ENCODE data around the gene GYS1.
A peak's percentile ranks its signal among the peaks of the same experiment; 100 is the strongest.
"Not testable (repeated sequence)": the region's sequence is repeated elsewhere in the genome, so short reads cannot be mapped to it uniquely, and the experiment has no call there.

The GYS1 gene

DNA sequence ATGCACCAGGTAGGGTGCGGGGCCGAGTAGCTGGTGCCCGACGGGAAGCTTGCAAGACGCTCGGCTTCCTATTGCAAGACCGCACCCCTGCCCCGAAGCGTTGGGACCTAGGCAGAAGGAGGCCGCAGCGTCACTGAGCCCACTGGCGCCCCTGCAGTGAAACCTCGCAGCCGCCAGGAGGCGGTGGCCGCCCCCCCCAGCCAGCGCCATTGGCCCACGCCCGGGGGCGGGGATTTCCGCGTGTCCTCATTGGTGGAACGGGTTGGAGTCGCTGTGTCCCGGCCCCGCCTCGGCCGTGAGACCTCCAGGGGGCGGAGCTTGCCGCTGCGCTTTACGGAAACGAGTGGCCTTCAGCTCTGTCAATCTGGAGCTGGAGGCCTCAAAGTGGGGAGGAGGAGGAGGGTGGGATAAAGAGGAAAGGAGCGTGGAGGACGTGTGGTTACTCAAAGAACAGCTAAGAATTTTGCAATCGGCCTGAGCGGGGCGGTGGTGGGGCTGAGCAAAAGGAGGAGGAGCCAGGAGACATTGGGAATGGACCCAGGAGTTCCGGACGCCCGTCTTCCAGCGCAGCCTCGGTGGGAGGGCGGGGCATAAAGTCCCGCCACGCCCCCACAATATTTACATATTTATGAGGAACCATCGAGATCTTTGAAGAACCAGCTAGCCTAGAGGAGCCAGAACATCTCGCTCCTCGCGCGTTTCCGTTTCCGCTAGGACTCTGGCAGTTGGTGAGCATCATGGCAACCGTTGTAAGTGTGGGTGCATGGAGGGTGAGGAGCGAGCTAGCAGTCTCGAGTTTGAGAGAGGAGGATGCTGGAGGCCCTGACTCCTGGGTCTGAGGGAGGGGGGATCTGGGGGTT, at the start of gene GYS1, which contains the start of gene RUVBL2:
Gene GYS1 (minus strand): TSS at position 135 of the 860 bp plus-strand sequence. CDS start 197 bp downstream, outside the sequence.
Gene RUVBL2 (plus strand): TSS at position 713 of the 860 bp plus-strand sequence. CDS start 25 bp downstream, at position 738.
- peak; percentile 99 for DNase-seq (ENCODE audit: low spot score)
- in situ Hi-C loops (cut with MboI; ENCODE audit: low sequenced_read_pairs, unreplicated experiment): no loop called here
- TF ChIP-seq, protein P1, sequence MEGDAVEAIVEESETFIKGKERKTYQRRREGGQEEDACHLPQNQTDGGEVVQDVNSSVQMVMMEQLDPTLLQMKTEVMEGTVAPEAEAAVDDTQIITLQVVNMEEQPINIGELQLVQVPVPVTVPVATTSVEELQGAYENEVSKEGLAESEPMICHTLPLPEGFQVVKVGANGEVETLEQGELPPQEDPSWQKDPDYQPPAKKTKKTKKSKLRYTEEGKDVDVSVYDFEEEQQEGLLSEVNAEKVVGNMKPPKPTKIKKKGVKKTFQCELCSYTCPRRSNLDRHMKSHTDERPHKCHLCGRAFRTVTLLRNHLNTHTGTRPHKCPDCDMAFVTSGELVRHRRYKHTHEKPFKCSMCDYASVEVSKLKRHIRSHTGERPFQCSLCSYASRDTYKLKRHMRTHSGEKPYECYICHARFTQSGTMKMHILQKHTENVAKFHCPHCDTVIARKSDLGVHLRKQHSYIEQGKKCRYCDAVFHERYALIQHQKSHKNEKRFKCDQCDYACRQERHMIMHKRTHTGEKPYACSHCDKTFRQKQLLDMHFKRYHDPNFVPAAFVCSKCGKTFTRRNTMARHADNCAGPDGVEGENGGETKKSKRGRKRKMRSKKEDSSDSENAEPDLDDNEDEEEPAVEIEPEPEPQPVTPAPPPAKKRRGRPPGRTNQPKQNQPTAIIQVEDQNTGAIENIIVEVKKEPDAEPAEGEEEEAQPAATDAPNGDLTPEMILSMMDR (IDR thresholded peaks at IDR 0.05; ENCODE audit: borderline replicate concordance, control extremely low read depth, extremely low read depth, insufficient read depth, missing control alignments): peak; percentile 96

DNA sequence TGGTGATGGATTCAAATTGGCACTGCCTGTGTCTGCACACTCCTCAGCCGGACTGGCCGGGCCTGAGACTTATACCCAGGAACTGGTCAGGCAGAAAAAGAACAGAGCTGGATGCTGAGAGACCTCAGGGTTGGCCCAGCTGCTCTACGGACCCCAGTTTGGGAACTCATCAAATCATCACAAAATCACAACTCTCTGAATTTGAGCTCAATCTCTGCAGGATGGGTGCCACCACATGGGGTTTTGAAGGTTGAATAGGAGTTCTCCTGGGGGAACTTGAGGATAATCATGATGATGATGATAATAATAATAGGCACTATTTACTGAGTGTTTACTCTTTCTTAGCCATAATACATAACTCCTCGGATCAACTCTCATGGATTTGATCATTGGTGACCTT, 49.6 kb upstream of the GYS1 start:
- DNase-seq (ENCODE audit: low spot score); in situ Hi-C loops (cut with MboI; ENCODE audit: low sequenced_read_pairs, unreplicated experiment): not testable (repeated sequence)

DNA sequence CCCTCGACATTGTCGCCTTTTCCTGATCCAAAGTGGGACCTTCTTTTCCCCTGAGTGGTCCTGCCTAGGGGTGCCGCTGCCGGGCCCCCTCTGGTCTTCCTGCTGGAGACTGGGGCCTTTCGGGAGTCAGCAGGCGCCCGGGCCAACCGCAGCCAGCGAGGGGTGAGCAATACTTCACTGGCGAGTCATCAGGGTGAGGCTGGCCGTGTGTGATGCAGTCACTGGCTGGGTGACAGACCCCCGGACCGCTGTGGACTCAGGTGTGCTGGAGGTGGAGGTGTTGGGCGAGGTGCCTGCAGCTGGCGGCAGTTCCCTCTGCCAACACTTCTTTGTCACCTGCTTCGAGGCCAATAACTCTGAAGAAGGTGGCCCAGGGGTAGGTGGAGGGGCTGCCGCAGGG, 49.1 kb upstream of the GYS1 start:
- no peak for DNase-seq (ENCODE audit: low spot score)
- TF ChIP-seq, protein P1 (IDR thresholded peaks at IDR 0.05; ENCODE audit: borderline replicate concordance, control extremely low read depth, extremely low read depth, insufficient read depth, missing control alignments): no peak
- in situ Hi-C loops (cut with MboI; ENCODE audit: low sequenced_read_pairs, unreplicated experiment): no loop called here

DNA sequence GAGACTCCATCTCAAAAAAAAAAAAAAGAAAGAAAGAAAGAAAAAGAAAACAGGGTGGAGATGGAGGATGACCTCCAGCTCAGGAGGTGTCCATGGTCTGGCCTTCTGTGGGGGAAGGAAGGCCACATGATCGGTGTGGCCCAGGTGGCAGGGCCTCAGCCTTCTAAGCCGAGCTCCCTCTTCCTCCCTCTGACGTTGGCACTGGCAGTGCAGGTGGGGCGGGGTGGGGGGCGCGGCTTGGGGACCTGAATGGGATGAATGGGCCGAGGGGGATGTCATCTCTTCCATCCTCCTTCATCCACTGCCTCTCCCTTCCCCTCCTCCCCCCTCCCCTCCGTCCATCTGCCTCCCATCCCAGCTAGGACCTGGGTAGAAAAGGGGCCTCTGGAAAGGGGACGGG, 46.6 kb upstream of the GYS1 start:
- in situ Hi-C loops (cut with MboI; ENCODE audit: low sequenced_read_pairs, unreplicated experiment); DNase-seq (ENCODE audit: low spot score): not testable (repeated sequence)

DNA sequence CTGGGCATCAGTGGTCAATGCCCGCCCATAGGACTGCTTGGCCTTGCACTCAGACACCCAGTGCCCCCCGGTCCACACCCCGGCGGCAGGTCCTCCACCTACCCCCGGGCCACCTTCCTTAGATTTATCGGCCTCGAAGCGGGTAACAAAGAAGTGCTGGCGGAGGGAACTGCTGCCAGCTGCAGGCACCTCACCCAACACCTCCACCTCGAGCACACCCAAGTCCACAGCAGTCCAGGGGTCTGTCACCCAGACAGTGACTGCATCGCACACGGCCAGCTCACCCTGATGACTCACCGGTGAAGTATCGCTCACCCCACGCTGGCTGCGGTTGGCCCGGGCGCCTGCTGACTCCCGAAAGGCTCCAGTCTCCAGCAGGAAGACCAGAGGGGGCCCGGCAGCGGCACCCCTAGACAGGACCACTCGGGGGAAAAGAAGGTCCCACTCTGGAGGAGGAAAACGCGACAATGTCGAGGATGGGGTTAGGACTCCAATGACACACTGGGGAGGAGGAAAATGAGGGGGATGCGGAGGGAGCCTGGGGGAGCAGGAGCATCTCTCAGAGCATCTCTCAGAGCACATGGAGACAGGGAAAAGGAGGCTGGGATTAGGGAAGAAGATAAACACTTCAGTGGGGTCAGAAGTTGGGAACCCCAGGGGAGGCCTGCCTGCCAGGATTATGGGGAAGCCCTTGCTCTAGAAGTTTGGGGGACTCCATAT, 45.6 kb upstream of the GYS1 start:
- in situ Hi-C loops (cut with MboI; ENCODE audit: low sequenced_read_pairs, unreplicated experiment); DNase-seq (ENCODE audit: low spot score): not testable (repeated sequence)

DNA sequence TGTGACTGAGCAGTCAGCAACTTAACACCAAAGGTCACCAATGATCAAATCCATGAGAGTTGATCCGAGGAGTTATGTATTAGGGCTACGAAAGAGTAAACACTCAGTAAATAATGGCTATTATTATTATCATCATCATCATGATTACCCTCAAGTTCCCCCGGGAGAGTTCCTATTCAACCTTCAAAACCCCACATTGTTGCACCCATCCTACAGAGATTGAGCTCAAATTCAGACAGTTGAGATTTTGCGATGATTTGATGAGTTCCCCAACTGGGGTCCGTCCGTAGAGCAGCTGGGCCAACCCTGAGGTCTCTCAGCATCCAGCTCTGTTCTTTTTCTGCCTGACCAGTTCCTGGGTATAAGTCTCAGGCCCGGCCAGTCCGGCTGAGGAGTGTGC, 45.0 kb upstream of the GYS1 start:
- in situ Hi-C loops (cut with MboI; ENCODE audit: low sequenced_read_pairs, unreplicated experiment); DNase-seq (ENCODE audit: low spot score): not testable (repeated sequence)

- TF ChIP-seq, protein P1 (IDR thresholded peaks at IDR 0.05; ENCODE audit: borderline replicate concordance, control extremely low read depth, extremely low read depth, insufficient read depth, missing control alignments): peak; percentile 24
- in situ Hi-C loops (cut with MboI; ENCODE audit: low sequenced_read_pairs, unreplicated experiment): not testable (repeated sequence)
- DNase-seq (ENCODE audit: low spot score): peak; percentile 38
These were observed 43.7 kb upstream of the GYS1 start, which contains the start of gene CGB1 for GRCh38 chr19:49036815-49037214. CGB1 (minus strand) TSS chr19:49036895; CDS start chr19:49036711, 184 bp downstream.

DNA sequence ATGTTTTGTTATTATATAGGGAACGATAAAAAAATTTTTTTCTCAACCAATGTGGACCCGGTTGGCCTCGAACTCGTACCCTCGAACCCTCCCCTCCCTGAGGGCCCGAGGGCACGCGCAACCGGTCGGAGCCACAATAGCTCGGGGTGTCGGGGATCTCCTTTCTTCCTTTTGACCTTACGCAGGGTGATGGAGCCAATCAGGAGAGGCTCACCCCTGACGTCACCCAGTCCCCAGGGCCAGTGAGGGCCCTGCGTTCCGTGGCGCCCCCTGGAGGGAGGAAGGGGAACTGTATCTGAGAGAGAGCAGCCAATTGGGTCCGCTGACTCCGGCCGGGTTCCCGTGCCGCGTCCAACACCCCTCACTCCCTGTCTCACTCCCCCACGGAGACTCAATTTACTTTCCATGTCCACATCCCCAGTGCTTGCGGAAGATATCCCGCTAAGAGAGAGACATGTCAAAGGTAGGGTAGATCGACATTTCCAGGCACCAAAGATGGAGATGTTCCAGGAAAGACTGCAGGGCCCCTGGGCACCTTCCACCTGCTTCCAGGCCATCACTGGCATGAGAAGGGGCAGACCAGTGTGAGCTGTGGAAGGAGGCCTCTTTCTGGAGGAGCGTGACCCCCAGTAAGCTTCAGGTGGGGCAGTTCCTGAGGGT, 38.7 kb upstream of the GYS1 start, which contains the start of gene CGB2:
Gene CGB2 (plus strand): TSS at position 249 of the 660 bp plus-strand sequence. CDS start 206 bp downstream, at position 455.
- TF ChIP-seq, protein P1 (IDR thresholded peaks at IDR 0.05; ENCODE audit: borderline replicate concordance, control extremely low read depth, extremely low read depth, insufficient read depth, missing control alignments): peak; percentile 10
- peak; percentile 78 for DNase-seq (ENCODE audit: low spot score)
- in situ Hi-C loops (cut with MboI; ENCODE audit: low sequenced_read_pairs, unreplicated experiment): not testable (repeated sequence)

DNA sequence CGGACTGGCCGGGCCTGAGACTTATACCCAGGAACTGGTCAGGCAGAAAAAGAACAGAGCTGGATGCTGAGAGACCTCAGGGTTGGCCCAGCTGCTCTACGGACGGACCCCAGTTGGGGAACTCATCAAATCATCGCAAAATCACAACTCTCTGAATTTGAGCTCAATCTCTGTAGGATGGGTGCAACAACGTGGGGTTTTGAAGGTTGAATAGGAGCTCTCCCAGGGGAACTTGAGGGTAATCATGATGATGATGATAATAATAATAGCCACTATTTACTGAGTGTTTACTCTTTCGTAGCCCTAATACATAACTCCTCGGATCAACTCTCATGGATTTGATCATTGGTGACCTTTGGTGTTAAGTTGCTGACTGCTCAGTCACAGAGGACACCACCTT, 37.2 kb upstream of the GYS1 start:
- in situ Hi-C loops (cut with MboI; ENCODE audit: low sequenced_read_pairs, unreplicated experiment); DNase-seq (ENCODE audit: low spot score): not testable (repeated sequence)

DNA sequence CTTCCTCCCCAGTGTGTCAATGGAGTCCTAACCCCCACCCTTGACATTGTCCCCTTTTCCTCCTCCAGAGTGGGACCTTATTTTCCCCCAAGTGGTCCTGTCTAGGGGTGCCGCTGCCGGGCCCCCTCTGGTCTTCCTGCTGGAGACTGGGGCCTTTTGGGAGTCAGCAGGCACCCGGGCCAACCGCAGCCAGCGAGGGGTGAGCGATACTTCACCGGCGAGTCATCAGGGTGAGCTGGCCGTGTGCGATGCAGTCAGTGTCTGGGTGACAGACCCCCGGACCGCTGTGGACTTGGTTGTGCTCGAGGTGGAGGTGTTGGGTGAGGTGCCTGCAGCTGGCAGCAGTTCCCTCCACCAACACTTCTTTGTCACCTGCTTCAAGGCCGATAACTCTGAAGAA, 36.6 kb upstream of the GYS1 start:
- in situ Hi-C loops (cut with MboI; ENCODE audit: low sequenced_read_pairs, unreplicated experiment); DNase-seq (ENCODE audit: low spot score): not testable (repeated sequence)

- DNase-seq (ENCODE audit: low spot score); in situ Hi-C loops (cut with MboI; ENCODE audit: low sequenced_read_pairs, unreplicated experiment): not testable (repeated sequence)
These were observed 35.6 kb upstream of the GYS1 start for GRCh38 chr19:49028686-49029085.

DNA sequence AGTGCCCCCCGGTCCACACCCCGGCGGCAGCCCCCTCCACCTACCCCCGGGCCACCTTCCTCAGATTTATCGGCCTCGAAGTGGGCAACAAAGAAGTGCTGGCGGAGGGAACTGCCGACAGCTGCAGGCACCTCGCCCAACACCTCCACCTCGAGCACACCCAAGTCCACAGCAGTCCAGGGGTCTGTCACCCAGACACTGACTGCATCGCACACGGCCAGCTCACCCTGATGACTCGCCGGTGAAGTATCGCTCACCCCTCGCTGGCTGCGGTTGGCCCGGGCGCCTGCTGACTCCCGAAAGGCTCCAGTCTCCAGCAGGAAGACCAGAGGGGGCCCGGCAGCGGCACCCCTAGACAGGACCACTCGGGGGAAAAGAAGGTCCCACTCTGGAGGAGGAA, 32.5 kb upstream of the GYS1 start:
- in situ Hi-C loops (cut with MboI; ENCODE audit: low sequenced_read_pairs, unreplicated experiment): not testable (repeated sequence)

More for the DNA sequence above, 32.5 kb upstream of the GYS1 start:
- not testable (repeated sequence) for DNase-seq (ENCODE audit: low spot score)
